G401.6 (cell line): Measurements from ENCODE around the gene PPP2R2C.

Experiments used
- FAIRE-seq: peaks from 2 replicates; lab custom pipeline; 2012; peaks lifted over from hg19 to GRCh38; lab: Jason Lieb, UNC

Gene PPP2R2C

DNA sequence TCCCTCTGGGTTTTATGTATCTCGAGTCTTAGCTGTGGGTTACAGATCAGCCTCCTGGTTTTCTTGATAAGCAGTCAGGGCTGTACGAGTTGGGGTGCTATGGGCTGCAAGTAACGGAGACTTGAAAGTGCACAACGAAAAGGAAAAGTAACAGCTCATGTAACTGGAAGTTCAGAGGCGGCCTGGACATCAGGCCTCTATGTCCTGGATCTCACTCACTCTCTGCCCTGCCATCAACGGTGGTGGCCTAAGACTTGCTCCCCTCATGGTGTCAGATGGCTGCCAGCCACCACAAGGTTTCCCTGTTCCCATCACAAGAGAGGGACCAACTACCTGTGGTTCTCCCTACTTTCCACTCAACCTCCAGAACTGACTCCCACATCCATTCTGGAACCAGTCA lies 4.8 kb downstream of the PPP2R2C start:
- no peak for FAIRE-seq

DNA sequence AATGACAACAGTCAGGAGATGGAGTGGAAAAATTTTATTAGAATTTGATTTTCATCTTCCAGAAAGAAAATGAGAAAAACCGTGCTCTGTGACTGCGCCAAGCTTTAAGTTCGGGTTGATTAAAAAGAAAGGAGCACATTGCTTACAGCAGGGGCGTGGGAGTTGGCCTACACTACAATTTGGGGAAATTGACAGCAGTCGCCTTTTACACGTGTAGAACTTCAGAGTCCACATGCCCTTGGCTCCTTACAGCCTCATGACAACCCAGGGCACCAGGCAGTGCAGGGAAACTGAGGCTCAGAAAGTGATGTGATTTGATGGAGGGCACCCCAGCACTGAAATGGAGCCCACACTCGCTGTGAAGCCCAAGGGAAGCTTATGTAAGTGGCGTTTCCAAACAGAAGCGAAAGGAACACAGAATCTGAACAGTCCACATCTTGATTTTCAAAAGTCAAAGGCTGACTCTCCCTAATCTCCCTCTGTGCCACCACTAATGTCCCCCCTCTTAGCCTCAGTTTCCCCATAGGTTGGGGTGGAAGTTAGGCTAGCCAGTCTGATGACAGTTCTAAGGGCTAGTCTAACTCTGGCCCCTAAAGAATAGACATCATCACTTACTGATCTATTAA lies 5.5 kb downstream of the PPP2R2C start:
- no peak for FAIRE-seq

DNA sequence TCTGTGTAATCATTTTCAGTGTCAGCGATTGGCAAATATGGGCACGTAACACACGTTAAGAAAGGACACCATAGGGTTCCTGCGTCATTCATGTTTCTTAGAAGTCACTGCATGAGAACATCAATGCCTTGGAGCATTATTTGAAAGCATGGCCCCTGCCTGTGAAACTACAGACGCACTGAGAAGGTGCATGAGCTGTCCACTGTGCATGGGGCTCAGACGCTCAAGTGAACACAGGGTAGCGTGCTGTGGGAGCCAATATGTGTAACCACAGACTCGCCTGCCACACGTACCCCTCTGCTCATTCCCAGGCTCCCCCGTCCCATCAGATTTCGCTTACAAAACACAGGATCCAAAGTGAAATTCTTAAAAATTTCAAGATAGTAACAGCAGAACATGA lies 6.5 kb downstream of the PPP2R2C start:
- no peak for FAIRE-seq

DNA sequence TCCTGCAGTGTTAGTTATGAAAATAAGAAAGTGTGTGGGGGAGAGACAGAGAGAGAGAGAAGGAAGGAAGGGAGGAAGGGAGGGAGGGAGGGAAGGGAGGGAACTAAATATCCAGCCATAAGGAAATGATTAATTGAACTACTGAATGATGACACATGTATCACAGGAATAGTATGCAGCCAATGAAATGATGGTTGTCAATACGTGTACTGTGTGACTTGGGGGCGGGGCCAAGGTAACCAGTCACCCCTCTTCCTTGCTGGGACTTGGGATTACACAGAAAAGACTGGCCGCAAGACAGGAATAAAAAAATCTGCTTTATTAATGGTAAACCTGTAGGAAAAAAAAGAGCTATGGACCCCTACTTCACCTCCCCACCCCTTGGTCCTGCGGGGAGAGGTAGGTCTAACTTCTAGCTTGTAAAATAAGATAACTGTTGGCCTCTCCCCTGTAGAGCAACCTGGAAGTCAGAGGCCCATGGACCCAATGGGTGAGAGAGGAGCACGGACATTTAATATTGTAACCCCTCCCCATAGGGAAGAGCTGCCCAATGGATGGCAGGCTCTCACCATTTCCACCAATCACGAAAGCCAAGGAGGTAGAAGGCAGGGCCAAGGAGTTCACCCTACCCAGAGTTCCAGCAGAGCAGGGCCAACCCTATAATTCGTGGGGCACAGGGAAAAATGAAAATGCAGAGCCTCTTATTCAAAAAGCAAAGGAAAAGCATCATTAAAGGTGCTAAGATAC lies 7.4 kb downstream of the PPP2R2C start:
- no peak for FAIRE-seq

DNA sequence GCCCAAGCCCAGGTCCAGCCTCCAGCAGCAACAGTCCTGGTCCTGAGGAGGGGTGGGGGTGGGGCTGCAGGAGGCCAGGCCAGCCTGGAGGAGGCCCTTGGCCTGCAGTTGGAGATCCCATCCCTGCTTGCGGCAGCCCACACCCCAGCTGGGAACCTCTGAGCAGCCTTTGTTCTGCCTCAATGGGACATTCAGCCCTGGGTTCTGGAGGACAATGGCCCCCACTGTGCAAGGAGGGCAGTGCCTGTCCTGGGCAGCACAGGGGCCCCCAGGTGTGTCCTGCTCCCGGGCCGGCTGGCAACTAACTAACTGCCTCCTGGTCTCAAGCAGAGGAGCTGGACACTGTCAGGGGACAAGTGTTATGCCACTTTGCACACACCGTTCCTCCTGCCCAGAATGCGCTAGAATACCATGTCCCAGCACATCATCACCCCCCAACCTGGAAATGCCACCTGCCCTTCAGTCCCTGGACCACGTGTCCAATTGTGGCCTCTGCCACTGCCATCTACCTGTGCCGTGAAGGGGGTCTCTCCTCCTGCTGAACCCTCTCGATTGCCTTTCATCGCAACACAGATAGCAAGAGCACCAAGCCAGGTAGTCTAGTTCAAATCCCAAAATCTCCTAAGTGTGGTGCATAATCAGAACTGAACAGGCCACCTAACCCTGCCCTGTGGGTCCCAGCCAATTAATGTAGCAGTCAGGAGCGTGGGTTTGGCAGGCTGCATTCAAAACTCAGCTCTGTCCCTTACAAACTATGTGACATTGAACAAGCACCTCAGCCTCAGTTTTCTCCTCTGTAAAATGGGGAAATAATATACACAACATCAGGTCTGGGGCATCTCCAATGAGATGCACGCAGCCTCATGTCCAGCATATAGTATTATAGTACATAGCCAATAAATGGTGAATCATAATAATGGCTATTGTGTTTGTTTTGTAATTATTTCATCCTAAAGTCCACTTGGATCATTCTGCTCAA lies 8.8 kb downstream of the PPP2R2C start:
- no peak for FAIRE-seq

DNA sequence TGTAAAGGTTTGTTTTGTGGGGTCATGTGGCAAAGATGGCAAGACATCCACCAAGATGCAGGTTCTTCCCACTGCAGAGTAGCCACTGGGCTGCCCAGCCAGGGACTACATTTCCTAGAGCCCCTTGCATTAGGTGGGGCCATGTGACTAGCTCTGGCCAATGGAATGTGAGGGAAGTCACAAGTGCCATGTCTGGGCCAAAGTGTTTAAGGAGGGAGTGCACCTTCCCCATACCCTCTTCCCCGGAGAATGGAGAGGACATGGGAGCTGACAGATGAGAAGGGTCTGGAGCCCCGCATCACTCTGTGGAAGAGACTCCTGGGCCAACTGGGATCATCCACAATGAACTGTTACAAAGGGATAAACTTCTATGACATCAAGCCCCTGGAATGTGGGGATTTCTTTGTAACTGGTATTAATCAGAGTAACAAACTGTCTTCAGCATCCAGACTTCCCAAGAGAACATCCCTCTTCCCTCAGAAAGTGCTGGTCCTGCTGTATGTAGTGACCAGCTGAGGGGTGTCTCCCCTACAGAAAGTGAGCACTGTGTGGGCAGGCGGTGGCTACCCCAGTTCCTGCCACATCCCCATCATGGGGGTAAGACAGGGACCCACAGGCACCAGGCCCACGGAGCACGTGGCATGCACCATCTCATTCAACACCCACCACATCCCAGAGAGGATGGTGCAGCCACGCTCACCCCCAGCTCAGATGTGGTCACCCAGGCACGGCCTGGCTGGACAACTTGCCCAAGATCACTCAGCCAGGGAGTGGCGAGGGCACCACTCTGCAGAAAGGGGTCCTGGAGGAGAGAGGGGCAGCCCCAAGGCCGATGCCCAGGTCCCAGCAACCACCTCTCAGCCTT lies 10.9 kb downstream of the PPP2R2C start:
- no peak for FAIRE-seq

DNA sequence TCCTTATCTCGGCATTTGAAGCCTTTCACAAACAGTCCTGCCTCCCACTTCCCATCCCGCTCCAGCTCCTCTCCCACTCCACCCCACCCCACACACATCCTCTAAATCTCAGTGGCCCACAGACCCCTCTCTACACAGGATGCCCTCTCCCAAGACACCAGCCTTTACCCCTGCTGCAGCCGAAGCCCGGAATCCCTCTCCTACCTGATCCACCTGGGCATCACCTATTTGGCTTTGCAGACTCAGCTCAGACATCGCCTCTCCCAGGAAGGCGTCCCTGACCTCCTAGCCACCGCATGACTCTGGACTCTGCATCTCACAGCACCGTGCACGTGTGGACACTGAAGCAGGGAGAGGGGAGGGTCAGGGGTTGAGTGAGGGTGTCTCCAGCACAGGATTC lies 11.5 kb downstream of the PPP2R2C start:
- FAIRE-seq = no peak

DNA sequence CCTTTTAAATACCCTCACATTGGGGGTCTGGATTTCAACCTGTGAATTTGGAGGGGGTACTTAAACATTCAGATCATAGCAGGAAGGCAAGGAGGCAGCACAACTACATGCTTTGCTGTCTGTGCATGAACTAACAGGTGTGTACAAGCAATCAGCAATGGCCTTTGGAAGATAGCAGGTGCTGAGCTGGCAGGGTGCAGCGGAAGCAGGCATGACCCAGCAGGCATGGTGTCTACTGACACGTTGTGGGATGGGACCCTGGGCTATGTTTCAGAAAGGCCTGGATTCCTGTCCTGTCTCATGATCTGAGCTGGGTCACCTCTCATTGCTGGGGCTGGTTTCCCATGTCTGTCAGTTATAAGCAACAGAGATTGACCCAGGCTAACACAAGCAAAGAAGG lies 13.9 kb downstream of the PPP2R2C start:
- FAIRE-seq = no peak

DNA sequence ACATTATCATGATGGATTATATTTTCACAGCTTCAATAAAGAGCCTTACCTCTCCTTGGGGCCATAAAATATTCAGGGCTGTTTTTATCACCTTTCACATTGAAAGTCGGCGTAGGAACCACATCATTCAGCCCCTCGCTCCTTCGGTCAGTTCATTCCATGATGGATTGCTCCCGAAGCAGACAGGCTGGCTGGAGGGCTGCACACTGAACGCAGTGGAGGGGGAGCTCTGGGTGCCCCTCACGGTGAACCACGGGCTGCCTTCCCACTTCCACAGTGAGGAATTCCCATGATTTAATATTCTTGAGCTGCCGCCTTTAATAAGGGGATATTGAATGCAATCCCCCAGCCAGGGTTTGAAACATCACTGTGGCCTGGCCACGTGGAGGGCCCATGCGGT lies 16.0 kb downstream of the PPP2R2C start:
- no peak for FAIRE-seq

DNA sequence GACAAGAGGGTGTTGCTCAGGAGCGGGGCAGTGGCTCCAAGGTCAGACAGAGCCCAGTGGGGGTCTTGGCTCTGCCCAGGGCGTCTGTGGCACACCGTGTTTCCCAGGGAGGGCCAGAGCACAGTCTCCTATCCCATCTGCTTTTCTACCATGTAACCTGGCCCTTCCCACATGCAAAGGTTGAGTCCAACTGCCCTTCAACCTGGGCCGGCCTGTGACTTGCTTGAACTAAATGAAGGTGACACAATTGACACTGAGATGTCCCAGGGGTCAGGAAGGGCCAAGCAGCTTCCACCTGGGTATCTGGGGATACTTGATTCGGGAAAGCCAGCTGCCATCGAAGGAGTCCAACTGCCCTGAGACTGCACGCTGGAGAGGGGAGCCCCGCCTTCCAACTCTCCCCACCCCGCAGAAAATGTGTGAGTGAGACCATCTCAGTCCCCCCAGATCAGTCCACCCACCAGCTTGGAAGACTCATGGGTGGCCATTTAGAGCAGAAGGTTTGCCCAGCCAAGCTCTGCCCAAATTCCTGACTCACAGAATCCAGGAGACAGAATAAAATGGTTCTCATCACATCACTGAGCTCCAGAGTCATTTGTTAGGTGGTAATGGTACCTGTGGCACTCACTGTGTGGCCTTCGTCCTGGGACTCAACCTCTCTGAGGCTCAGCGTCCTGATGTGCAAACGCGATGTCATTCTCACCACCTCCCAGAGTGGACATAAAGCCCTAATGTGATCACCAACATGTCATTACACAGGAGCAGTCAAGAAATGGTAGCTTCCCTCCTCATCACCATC lies 18.1 kb downstream of the PPP2R2C start:
- no peak for FAIRE-seq

DNA sequence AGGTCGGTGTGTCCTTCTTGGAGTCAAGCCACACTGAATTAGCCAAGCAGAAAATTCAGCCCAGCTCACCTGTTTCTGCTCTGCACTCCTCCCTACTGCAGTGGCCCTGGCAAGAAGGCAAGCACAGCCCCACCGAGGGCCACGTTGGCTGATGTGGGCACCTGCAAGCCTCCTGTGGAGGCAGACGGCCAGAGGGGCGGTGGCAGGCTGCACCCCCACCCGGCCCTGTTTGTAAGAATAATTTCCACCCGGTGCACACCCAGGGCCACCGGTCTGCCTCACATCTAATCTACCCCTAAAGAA lies 18.8 kb downstream of the PPP2R2C start:
- no peak for FAIRE-seq

DNA sequence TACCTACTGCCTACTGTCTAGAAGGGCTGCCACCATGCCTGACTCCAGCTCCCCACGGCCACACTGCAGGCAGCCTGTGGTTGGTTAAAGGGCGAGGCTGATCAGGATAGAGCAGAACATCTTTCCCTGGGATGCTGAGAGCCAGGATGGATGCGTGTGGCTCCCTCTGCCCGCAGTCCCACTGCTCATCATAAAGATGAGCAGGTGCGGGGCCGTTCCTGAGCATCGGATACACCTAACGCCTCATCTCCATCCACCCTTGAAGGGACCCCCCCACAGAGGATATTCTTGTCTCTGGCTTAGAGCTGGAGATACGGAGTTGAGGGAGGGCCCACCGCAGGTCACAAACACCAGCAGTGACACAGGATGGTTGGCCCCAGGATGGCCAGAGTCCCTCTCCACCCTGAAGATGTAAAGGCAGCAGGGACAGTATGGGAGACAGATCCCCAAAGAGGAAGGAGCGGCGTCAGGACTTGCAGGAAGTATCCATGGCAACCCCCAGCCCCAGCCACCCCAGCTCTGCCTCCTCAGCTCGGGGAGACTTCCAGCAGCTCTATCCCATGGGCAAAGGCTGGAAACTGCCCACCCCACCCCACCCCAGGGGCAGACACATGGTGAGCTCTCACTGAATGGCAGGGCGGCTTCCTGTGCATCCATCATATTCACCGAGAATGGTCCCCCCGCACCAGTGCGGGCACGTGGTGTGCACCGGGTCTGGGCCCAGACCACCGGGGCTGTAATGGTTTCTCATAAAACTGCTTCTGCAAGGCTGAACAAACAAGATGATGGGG lies 19.3 kb downstream of the PPP2R2C start:
- no peak for FAIRE-seq

DNA sequence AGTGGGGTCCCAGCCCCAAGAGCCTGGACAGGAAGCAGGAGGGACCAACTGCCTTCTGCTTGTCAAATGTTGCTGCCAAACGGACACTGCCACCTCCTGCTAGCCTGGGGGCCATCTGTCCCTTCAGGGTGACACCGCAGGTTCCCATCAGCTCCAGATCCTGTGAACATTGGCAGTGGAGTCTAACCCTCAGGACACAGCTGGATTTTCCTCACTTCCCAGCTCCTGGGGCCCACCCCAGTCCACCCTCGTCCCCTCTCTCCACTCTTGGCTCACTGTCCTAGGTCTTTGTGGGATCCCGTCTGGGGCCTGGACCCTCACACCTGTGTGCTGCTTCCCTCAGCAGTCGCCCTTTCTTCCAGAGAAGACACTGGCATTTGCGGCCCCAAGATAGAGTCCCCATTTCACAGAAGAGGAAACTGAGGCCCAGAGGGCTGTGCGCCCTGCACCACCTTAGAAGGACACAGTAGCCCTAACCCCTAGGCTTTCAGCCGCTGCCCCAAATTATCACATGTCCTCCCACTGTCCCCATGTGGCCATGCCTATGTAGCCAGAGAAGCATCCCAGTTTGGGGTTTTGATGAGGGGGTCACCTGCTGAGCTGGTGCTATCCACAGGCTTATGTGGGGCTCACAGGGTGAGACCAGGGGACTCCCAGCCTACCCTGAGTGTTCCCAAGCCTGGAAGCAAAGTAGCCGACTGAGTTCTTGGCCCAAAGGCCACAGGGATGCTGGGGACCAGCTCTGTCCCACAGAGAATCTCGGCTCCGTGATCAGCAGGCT lies 20.1 kb downstream of the PPP2R2C start:
- no peak for FAIRE-seq

DNA sequence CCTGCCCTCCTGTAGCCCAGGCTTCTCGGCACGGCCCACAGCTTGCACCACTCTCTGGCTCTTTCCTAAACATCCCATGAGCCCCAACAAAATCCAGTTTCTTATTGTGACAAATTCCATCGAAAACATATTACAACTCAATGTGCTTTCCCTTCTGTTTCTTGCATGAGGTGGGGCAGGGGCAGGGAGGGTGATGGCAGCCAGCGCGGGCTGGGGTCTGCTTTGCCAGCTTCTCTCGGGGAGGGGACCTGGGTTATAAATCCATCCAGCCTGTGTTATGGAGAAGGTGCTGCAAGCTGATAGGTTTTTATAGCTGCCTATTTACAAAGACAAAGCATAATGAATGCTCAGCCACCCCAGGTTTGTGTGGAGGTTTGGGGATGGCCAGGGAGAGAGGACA lies 21.1 kb downstream of the PPP2R2C start:
- FAIRE-seq = no peak

DNA sequence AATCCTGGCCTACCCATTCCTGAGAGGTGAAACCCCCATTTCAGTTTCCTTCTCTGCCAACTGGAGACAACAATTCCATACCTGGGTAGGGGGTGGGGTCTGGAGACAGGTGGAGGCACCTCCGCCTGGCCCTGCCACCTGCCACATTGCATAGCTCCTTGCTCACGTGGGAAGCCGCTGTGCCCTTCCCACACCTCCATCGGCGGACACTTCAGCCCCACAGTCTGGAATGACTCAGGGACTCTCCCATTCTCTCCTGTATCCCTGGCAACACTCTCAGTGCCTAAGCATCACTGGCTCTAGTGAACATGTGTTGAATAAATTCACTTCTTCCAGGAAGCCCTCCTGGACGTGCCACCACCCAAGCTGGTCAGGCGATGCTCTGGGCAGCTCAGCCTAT lies 21.7 kb downstream of the PPP2R2C start:
- no peak for FAIRE-seq

DNA sequence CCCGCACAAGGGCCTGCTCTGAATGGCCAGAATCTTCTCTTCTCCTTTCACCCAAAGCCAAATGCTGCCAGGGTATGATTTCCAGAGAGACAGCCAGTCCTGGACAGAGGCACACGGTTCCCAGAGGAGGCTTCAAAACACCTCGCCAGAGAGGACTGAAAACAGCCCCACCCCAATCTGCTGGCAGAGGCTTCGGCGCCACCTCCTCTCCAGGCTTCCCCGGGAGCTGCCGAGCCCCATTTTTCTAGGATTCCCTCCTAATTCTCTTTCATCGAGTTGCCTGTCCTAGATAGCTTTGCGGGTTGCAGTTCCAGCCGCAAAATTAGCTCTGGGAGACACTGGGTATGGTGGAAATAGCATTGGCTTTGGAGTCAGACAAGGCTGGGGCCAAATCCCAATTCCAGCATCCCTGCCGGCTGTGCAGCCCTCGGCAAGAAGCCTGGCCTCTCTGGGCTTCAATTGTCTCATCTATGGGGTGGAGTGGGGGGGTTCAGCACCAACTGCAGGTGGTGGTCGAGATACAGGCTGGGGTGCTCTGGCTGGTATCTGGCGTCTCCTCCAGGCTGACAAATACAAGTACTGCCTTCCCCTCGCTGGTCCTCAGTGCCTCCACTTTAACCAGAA lies 22.6 kb downstream of the PPP2R2C start:
- FAIRE-seq = no peak

DNA sequence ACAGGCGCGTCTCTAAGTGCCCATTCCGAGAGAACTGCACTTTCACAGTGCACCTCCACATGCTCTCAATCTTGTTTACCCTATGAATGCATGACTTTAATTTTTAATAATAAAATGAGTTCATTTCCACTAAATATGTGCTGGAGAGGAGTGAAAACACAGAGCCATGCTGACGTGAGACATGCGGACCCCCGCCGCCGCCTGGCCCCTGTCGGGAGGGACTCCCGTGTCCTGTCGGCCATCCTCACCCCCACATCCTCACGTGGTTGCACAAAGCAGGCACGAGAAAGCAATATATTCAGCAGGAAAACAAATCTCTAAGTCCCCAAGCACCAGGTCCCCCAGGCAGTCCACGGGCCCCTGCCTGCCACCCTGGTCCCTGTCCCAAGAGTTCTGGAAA lies 23.1 kb downstream of the PPP2R2C start:
- FAIRE-seq = no peak

DNA sequence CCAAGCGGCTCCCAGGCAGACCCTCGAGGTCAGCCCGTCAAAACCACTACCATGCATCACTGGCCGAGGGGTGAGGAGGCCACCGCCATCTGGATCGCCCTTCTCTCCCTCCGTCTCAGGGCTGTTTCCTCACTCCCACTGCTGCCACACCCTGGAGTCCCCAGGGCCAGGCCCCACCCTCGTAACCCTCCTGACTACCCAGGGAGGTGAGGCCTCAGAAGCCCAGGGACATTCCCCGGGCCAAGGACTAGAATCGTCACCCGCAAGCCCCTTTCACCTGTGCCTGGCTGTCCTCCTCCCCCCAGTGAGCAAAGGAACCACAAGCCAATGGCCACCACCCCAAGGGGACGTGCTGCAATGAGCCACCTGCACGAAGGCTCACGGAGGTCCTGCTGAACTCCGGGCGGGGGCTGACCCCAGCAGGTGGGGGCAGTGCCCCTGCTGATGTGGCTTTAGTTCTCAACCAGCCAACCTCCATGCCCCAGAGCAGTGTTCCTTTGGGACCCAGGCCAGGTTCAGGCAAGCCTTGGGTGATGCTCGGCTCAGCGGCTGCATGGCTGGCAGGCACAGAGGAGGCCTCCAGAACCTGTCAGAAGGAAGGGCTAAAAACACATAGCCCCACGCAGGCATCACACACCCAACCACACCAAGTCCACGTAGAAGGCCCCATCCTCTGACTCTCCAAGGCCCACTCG lies 23.8 kb downstream of the PPP2R2C start:
- no peak for FAIRE-seq
